ENCODE data around the gene RAB3GAP2.
"Not testable (repeated sequence)": the region's sequence is repeated elsewhere in the genome, so short reads cannot be mapped to it uniquely, and the experiment has no call there.

The RAB3GAP2 gene

DNA sequence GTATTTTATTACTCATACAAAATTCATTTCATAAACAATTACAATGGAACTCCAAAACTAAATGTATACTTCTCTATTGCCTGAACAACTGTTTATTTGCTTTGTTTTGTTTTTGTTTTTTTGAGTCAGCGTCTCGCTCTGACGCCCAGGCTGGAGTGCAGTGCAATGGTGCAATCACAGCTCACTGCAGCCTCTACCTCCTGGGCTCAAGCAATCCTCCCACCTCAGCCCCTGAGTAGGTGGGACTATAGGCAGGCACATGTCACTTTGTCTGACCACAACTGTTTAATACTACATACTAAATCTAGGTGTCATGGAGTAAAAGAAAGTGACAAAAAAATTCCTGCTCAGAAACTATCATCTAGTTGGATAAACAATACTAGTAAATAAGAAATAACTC is 49.3 kb downstream of the RAB3GAP2 start:
- Mint-ChIP-seq H3K9me3 (no peaks in the 10 kb centered on the region), H3K27me3 (no peaks in the 10 kb centered on the region), H3K4me3 (no peak overlapping the region), H3K4me1 (ENCODE audit: low read depth in 2 of 2) (peaks cover 32 to 65% of the 10 kb centered on the region in 2 donors), H3K36me3 (ENCODE audit: insufficient read depth) (peaks cover 14% of the 10 kb centered on the region), H3K27ac (no peak overlapping the region)
- ATAC-seq (replicated peaks) = no peak
- DNase-seq = no peak

DNA sequence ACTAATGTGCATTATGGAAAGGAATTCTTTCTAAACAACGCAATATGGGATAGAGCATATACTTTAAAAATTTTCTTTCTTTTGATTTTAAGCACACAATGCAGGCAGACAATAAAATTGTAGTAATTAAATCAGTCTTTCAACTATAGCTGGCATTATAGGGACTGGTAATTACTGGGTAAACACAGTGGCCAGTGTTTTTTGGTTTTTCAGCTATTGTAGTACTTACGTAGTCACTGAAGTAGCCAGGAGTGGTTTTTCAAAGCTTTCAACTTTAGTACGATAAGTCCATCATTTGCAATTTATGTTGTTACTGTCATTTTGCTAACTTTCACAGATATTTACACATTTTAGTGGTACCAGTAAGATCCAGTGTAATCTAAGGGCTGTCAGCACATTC is 50.6 kb downstream of the RAB3GAP2 start:
- no peak for DNase-seq
- ATAC-seq (replicated peaks) = no peak
- Mint-ChIP-seq H3K27ac (peak overlapping the region in 1 of 2 donors; percentile 81), H3K27me3 (no peaks in the 10 kb centered on the region), H3K9me3 (no peaks in the 10 kb centered on the region), H3K4me1 (ENCODE audit: low read depth in 2 of 2) (peaks cover 31 to 61% of the 10 kb centered on the region in 2 donors), H3K36me3 (ENCODE audit: insufficient read depth) (peaks cover 11% of the 10 kb centered on the region), H3K4me3 (no peak overlapping the region)

DNA sequence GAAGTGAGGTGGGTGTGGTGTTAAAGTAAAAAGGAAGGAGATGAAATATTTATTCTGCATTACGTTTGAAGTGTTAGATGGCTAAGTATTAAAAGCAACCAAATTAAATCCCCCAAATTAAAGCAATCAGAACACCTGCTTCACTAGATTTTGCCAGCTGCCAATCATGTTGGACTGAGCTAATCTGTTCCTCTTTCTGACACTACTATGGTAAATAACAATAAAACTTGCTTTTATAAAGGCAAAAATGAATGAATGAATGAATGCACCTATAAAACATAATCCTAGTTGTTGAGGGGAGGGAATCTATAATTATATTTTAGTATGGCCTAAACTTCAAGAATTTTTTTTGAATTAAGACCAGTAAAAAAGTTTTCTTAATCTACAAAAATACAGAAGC is 51.0 kb downstream of the RAB3GAP2 start:
- H3K4me1 Mint-ChIP-seq (ENCODE audit: low read depth in 2 of 2) = peaks cover 31 to 57% of the 10 kb centered on the region in 2 donors

GRCh38 chr1:220220699-220221040 is 51.6 kb downstream of the RAB3GAP2 start:
- not testable (repeated sequence) for H3K27me3 Mint-ChIP-seq; ATAC-seq (replicated peaks); H3K4me3 Mint-ChIP-seq; DNase-seq; H3K9me3 Mint-ChIP-seq
- Mint-ChIP-seq H3K36me3 (ENCODE audit: insufficient read depth) (peaks cover 11% of the 10 kb centered on the region), H3K4me1 (ENCODE audit: low read depth in 2 of 2) (peaks cover 27 to 51% of the 10 kb centered on the region in 2 donors), H3K27ac (peak overlapping the region in 1 of 2 donors; percentile 81)

More for the DNA sequence above, 51.0 kb downstream of the RAB3GAP2 start:
- Mint-ChIP-seq H3K36me3 (ENCODE audit: insufficient read depth) (peaks cover 11% of the 10 kb centered on the region), H3K27me3 (no peaks in the 10 kb centered on the region), H3K27ac (peak overlapping the region in 1 of 2 donors; percentile 81), H3K9me3 (no peaks in the 10 kb centered on the region), H3K4me3 (no peak overlapping the region)
- ATAC-seq (replicated peaks) (no peak), DNase-seq (no peak)

DNA sequence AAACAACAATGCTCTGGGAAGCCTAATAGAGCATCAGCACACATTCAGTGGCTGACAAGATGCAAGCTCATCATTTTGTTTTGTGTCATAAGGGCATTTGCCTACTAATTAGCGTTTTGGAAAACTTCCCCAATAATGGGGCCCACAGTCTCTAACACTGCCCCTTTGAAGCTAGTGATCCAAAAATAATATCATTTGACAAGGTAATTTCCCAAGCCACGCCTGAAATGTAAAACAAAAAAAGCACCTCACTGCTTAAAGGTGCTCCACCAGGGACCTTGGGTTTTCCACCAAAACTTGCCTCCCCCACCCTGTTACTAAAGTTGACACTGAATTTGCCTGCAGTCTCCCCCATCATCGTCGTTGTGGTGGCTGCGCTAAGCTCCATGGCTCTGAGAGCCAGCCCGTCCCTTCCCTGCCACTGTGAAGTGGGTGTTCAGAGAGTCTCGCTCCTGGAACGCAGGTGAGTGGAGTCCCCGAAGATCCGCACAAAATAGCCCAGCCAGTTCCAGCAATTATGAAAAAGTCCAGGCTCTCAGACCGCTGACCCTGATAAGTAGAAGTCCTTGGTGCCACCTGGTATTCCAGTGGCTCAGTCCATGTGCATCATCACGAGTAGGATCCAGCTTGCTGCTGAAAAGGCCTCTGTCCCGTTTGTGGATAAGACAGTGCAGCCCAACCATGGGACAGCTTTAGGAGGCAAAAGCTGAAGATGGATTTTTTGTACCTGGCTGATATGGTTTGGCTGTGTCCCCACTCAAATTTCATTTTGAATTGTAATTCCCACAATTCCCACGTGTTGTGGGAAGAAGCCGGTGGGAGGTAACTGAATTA is 52.2 kb downstream of the RAB3GAP2 start:
- no peak for ATAC-seq (replicated peaks)
- Mint-ChIP-seq H3K27me3 (no peaks in the 10 kb centered on the region), H3K36me3 (ENCODE audit: insufficient read depth) (peaks cover 11% of the 10 kb centered on the region), H3K27ac (peak overlapping the region in 1 of 2 donors; percentile 81), H3K4me3 (no peak overlapping the region), H3K9me3 (no peaks in the 10 kb centered on the region), H3K4me1 (ENCODE audit: low read depth in 2 of 2) (peaks cover 22 to 45% of the 10 kb centered on the region in 2 donors)
- DNase-seq = no peak

GRCh38 chr1:220219136-220219442 is 53.2 kb downstream of the RAB3GAP2 start:
- H3K4me3 Mint-ChIP-seq = no peak overlapping the region
- peaks cover 16 to 35% of the 10 kb centered on the region in 2 donors for H3K4me1 Mint-ChIP-seq (ENCODE audit: low read depth in 2 of 2)
- peaks cover 6% of the 10 kb centered on the region for H3K36me3 Mint-ChIP-seq (ENCODE audit: insufficient read depth)
- no peaks in the 10 kb centered on the region for H3K27me3 Mint-ChIP-seq
- peak overlapping the region in 1 of 2 donors; percentile 68 for H3K27ac Mint-ChIP-seq
- no peak for DNase-seq
- no peak for ATAC-seq (replicated peaks)
- no peaks in the 10 kb centered on the region for H3K9me3 Mint-ChIP-seq

DNA sequence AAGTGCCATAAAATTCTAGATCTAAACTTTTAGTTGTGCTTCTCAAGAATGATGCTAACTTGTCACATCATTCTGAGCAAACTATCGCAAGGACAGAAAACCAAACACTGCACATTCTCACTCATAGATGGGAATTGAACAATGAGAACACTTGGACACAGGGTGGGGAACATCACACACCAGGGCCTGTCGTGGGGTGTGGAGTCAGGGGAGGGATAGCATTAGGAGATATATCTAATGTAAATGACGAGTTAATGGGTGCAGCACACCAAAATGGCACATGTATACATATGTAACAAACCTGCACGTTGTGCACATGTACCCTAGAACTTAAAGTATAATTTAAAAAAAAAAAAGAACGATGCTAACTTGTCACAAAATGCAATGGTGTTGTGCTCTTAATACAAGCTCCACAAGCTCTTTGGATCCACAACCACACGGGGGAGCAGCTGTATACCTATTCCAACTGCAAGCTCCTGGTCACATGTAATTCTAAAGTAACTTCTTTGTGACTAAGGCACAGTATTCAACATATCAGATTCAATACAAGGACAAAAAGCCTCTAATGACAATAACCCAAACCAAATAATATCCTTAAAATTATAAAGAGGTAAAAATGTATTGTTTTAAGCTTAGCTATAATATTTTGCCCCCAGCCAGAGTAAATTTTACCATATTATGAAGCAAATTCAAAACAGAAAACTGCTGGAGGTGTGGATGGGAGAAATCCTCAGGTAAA is 53.7 kb downstream of the RAB3GAP2 start:
- peaks cover 14 to 32% of the 10 kb centered on the region in 2 donors for H3K4me1 Mint-ChIP-seq (ENCODE audit: low read depth in 2 of 2)
- not testable (repeated sequence) for H3K9me3 Mint-ChIP-seq; H3K4me3 Mint-ChIP-seq; H3K36me3 Mint-ChIP-seq (ENCODE audit: insufficient read depth); H3K27me3 Mint-ChIP-seq
- ATAC-seq (replicated peaks) (peak; percentile 47), DNase-seq (peak in 2 of 3 experiments; percentile 6 to 7)
- H3K27ac Mint-ChIP-seq = peak overlapping the region in 1 of 2 donors; percentile 68

GRCh38 chr1:220217383-220217988 is 54.8 kb downstream of the RAB3GAP2 start:
- Mint-ChIP-seq H3K36me3 (ENCODE audit: insufficient read depth) (peaks cover 12% of the 10 kb centered on the region), H3K27me3 (no peaks in the 10 kb centered on the region), H3K4me1 (ENCODE audit: low read depth in 2 of 2) (peaks cover 12 to 27% of the 10 kb centered on the region in 2 donors), H3K27ac (peak overlapping the region in 1 of 2 donors; percentile 55), H3K4me3 (no peak overlapping the region), H3K9me3 (no peaks in the 10 kb centered on the region)
- no peak for ATAC-seq (replicated peaks)
- peak in 1 of 3 experiments; percentile 7 for DNase-seq

GRCh38 chr1:220213382-220213983 is 58.8 kb downstream of the RAB3GAP2 start:
- H3K27ac Mint-ChIP-seq = no peak overlapping the region
- peaks cover 4 to 8% of the 10 kb centered on the region in 2 donors for H3K4me1 Mint-ChIP-seq (ENCODE audit: low read depth in 2 of 2)
- no peaks in the 10 kb centered on the region for H3K27me3 Mint-ChIP-seq
- peaks cover 36% of the 10 kb centered on the region for H3K36me3 Mint-ChIP-seq (ENCODE audit: insufficient read depth)
- no peaks in the 10 kb centered on the region for H3K9me3 Mint-ChIP-seq
- no peak overlapping the region for H3K4me3 Mint-ChIP-seq
- ATAC-seq (replicated peaks) (no peak), DNase-seq (no peak)

DNA sequence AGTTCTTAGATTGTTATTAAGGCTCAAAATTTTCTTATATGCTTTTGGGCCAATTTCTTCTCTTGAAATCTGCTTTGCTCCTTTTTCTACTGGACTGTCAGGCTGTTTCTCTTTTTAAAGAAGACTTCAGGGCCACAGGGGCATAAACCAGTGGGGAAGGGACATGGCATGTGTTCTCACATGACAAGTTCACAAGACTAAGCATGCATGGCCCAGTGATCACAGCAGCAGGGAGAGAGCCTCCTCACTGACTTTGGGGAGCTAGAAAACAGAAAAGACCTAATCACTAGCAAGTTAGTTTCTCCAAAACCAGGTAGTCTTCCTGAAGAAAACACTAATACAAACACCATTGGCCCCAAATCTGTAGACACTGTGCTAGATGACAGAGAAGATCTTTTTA is 64.8 kb downstream of the RAB3GAP2 start:
- Mint-ChIP-seq H3K4me1 (ENCODE audit: low read depth in 2 of 2) (no peaks in the 10 kb centered on the region), H3K9me3 (no peaks in the 10 kb centered on the region), H3K27me3 (no peaks in the 10 kb centered on the region), H3K36me3 (ENCODE audit: insufficient read depth) (peaks cover 66% of the 10 kb centered on the region), H3K4me3 (no peak overlapping the region), H3K27ac (no peak overlapping the region)
- ATAC-seq (replicated peaks) = no peak
- no peak for DNase-seq

GRCh38 chr1:220204758-220205157 is 67.5 kb downstream of the RAB3GAP2 start:
- DNase-seq; ATAC-seq (replicated peaks); H3K9me3 Mint-ChIP-seq; H3K4me3 Mint-ChIP-seq; H3K27ac Mint-ChIP-seq; H3K27me3 Mint-ChIP-seq; H3K4me1 Mint-ChIP-seq (ENCODE audit: low read depth in 2 of 2): not testable (repeated sequence)
- peaks cover 47% of the 10 kb centered on the region for H3K36me3 Mint-ChIP-seq (ENCODE audit: insufficient read depth)

DNA sequence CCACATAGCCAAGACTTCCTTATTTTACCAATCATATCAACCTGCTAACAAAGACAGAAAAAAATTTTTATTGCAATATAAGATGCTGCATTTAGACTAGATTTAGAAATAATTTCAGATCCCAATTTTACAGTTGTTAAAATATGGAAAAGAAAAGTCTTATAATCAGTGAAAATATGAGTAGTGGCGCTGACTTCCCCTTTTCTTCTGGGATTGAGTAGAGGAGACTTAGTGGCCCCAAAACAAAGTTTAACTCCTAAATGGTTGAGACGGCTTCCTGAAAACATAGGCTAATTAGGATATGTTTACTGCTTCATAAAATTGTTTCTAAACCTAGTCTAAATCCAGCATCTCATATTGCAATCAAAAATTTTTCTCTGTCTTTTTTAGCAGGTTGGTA is 68.4 kb downstream of the RAB3GAP2 start:
- Mint-ChIP-seq H3K27ac (no peak overlapping the region), H3K36me3 (ENCODE audit: insufficient read depth) (peaks cover 40% of the 10 kb centered on the region), H3K9me3 (no peaks in the 10 kb centered on the region), H3K4me1 (ENCODE audit: low read depth in 2 of 2) (no peaks in the 10 kb centered on the region), H3K4me3 (no peak overlapping the region), H3K27me3 (no peaks in the 10 kb centered on the region)
- no peak for ATAC-seq (replicated peaks)
- DNase-seq = no peak

- peaks cover 26% of the 10 kb centered on the region for H3K36me3 Mint-ChIP-seq (ENCODE audit: insufficient read depth)
- no peak overlapping the region for H3K4me3 Mint-ChIP-seq
- H3K9me3 Mint-ChIP-seq = no peaks in the 10 kb centered on the region
- H3K27ac Mint-ChIP-seq = no peak overlapping the region
- H3K4me1 Mint-ChIP-seq (ENCODE audit: low read depth in 2 of 2) = no peaks in the 10 kb centered on the region
- ATAC-seq (replicated peaks) (no peak), DNase-seq (no peak)
- no peaks in the 10 kb centered on the region for H3K27me3 Mint-ChIP-seq
These were observed 73.9 kb downstream of the RAB3GAP2 start for GRCh38 chr1:220198186-220199005.

All from effector memory CD8-positive, alpha-beta T cell (primary cell).